GM19328 (cell line): Measurements from ENCODE around the gene AMPH.
"Not testable (repeated sequence)": the region's sequence is repeated elsewhere in the genome, so short reads cannot be mapped to it uniquely, and the experiment has no call there.

Experiments
- ATAC-seq: cut with Tn5 transposase; IDR thresholded peaks from one replicate; pipeline ENCODE4 v1.9.1; 2021; ENCODE audit warnings: mild to moderate bottlenecking, moderate library complexity; ENCODE audit not compliant: unreplicated experiment

Gene AMPH

GRCh38 chr7:38628630-38629385 lies 2.4 kb downstream of the AMPH start:
- no peak for ATAC-seq

- no peak for ATAC-seq
These were observed 5.3 kb downstream of the AMPH start for GRCh38 chr7:38625866-38626265.

GRCh38 chr7:38615665-38616064 lies 15.5 kb downstream of the AMPH start:
- ATAC-seq, result no peak

GRCh38 chr7:38607466-38607865 lies 23.7 kb downstream of the AMPH start:
- ATAC-seq, result no peak

GRCh38 chr7:38600741-38601140 lies 30.4 kb downstream of the AMPH start:
- ATAC-seq, result no peak

GRCh38 chr7:38594949-38595348 lies 36.2 kb downstream of the AMPH start:
- no peak for ATAC-seq

- ATAC-seq, result no peak
These were observed 38.4 kb downstream of the AMPH start for GRCh38 chr7:38592737-38593288.

GRCh38 chr7:38585572-38586354 lies 45.4 kb downstream of the AMPH start:
- ATAC-seq, result no peak

GRCh38 chr7:38584443-38585210 lies 46.5 kb downstream of the AMPH start:
- ATAC-seq, result no peak

GRCh38 chr7:38580485-38580884 lies 50.7 kb downstream of the AMPH start:
- no peak for ATAC-seq

- ATAC-seq, result no peak
These were observed 57.1 kb downstream of the AMPH start for GRCh38 chr7:38574086-38574485.

- ATAC-seq, result not testable (repeated sequence)
These were observed 59.6 kb downstream of the AMPH start for GRCh38 chr7:38571620-38572019.

- no peak for ATAC-seq
These were observed 62.7 kb downstream of the AMPH start for GRCh38 chr7:38568497-38568896.

- ATAC-seq, result no peak
These were observed 65.9 kb downstream of the AMPH start for GRCh38 chr7:38565289-38565688.

GRCh38 chr7:38563741-38564140 lies 67.4 kb downstream of the AMPH start:
- no peak for ATAC-seq

- ATAC-seq, result no peak
These were observed 70.0 kb downstream of the AMPH start for GRCh38 chr7:38561166-38561565.

GRCh38 chr7:38558761-38559345 lies 72.3 kb downstream of the AMPH start:
- ATAC-seq, result no peak

- ATAC-seq, result no peak
These were observed 76.6 kb downstream of the AMPH start for GRCh38 chr7:38554586-38554985.

- no peak for ATAC-seq
These were observed 80.3 kb downstream of the AMPH start for GRCh38 chr7:38550836-38551235.

- no peak for ATAC-seq
These were observed 82.6 kb downstream of the AMPH start for GRCh38 chr7:38548605-38549004.

- no peak for ATAC-seq
These were observed 84.4 kb downstream of the AMPH start for GRCh38 chr7:38546763-38547162.
